IPS-20b (cell line): ENCODE data around the gene CTF1.

ENCODE experiments used
- H3K27ac ChIP-seq: one replicate; pipeline ENCODE4 v1.5.1; 2013; ENCODE audit warnings: low read length
- H3K27me3 ChIP-seq: 2 replicates; pipeline ENCODE4 v1.6.1; 2013; ENCODE audit warnings: mild to moderate bottlenecking, low read length, inconsistent platforms; ENCODE audit not compliant: insufficient read depth
- H3K36me3 ChIP-seq: 2 replicates; pipeline ENCODE4 v1.6.1; 2013; ENCODE audit warnings: low read depth, mild to moderate bottlenecking, inconsistent platforms, low read length, moderate library complexity; ENCODE audit not compliant: insufficient read depth
- H3K4me1 ChIP-seq: 2 replicates; pipeline ENCODE4 v1.6.1; 2013; ENCODE audit warnings: mild to moderate bottlenecking, control low read depth, inconsistent platforms, low read length, moderate library complexity; ENCODE audit not compliant: insufficient read depth
- H3K4me3 ChIP-seq: 2 replicates; pipeline ENCODE4 v1.5.1; 2013; ENCODE audit warnings: mild to moderate bottlenecking, low read length, inconsistent platforms
- H3K9ac ChIP-seq: 2 replicates; pipeline ENCODE4 v1.6.1; 2013; ENCODE audit warnings: low read depth, mild to moderate bottlenecking, inconsistent platforms, low read length, moderate library complexity
- H3K9me3 ChIP-seq: 2 replicates; pipeline ENCODE4 v1.6.1; 2013; ENCODE audit warnings: mild to moderate bottlenecking, low read depth, low read length, inconsistent platforms; ENCODE audit not compliant: insufficient read depth

CTF1 gene

GRCh38 chr16:30944352-30944751 is 47.9 kb downstream of the CTF1 start:
- no peak overlapping the region for H3K9ac ChIP-seq
- no peaks in the 10 kb centered on the region for H3K27me3 ChIP-seq
- no peaks in the 10 kb centered on the region for H3K9me3 ChIP-seq
- H3K4me1 ChIP-seq, result peaks cover 10% of the 10 kb centered on the region; the same call in 1 of the 2 replicates
- H3K36me3 ChIP-seq, result peaks cover 39% of the 10 kb centered on the region
- H3K27ac ChIP-seq, result no peak overlapping the region
- H3K4me3 ChIP-seq, result no peak overlapping the region

DNA sequence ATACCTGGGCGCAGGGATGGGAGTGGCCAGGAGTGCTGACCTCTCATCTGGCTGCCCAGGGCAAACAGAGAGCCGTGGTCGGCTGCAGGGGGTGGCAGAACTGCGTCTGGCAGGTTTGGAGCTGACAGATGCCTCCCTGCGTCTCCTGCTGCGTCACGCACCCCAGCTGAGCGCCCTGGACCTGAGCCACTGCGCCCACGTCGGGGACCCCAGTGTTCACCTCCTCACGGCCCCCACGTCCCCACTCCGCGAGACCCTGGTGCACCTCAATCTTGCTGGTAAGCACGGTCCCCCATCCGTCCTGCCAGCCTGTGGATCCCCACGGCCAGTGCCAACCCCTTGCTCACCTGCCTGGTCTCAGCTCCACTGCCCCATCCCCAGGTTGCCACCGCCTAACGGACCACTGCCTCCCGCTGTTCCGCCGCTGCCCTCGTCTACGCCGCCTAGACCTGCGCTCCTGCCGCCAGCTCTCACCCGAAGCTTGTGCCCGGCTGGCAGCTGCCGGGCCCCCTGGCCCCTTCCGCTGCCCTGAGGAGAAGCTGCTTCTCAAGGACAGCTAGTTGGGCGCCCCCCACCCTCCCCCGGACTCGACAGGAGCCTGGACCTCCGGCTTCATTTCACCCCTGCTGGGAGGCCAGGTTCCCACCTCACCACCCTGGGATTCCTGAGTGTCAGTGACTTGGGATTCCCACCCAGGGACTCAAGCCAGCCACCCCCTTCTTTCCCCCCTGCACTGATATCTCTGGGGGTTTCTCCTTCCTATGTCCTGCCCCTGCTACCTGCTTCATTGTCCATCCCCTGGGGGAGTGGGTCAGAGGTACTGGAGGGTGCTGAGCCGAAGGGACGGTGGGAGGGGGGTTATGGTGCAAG is 50.5 kb downstream of the CTF1 start:
- Histone ChIP-seq H3K27ac (peak overlapping the region; percentile 94), H3K36me3 (peaks cover 33% of the 10 kb centered on the region), H3K4me1 (peaks cover 13% of the 10 kb centered on the region; the same call in 1 of the 2 replicates), H3K27me3 (no peaks in the 10 kb centered on the region), H3K9ac (peak overlapping the region; percentile 90; the same call in 1 of the 2 replicates), H3K9me3 (no peaks in the 10 kb centered on the region), H3K4me3 (peak overlapping the region; percentile 78; the same call in 1 of the 2 replicates)

DNA sequence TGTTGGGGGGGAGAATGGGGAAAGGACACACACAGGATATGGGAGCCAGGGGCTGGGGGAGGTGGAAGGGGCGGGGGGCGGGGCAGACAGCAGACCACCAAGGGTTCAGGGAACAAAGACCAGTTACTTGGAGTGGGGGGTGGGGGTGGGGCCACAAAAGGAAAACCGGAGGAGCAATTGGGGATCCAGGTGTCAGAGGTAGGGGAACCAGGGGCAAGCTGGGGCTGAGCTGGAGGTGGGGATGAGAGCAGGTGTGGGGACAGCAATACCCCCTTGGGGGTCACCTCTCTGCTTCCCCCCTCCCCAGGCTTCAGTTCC is 51.1 kb downstream of the CTF1 start:
- Histone ChIP-seq H3K36me3 (peaks cover 28% of the 10 kb centered on the region), H3K27me3 (no peaks in the 10 kb centered on the region), H3K4me1 (peaks cover 10% of the 10 kb centered on the region; the same call in 1 of the 2 replicates), H3K9ac (peak overlapping the region; percentile 90; the same call in 1 of the 2 replicates), H3K27ac (peak overlapping the region; percentile 94), H3K4me3 (peak overlapping the region; percentile 78; the same call in 1 of the 2 replicates), H3K9me3 (no peaks in the 10 kb centered on the region)

DNA sequence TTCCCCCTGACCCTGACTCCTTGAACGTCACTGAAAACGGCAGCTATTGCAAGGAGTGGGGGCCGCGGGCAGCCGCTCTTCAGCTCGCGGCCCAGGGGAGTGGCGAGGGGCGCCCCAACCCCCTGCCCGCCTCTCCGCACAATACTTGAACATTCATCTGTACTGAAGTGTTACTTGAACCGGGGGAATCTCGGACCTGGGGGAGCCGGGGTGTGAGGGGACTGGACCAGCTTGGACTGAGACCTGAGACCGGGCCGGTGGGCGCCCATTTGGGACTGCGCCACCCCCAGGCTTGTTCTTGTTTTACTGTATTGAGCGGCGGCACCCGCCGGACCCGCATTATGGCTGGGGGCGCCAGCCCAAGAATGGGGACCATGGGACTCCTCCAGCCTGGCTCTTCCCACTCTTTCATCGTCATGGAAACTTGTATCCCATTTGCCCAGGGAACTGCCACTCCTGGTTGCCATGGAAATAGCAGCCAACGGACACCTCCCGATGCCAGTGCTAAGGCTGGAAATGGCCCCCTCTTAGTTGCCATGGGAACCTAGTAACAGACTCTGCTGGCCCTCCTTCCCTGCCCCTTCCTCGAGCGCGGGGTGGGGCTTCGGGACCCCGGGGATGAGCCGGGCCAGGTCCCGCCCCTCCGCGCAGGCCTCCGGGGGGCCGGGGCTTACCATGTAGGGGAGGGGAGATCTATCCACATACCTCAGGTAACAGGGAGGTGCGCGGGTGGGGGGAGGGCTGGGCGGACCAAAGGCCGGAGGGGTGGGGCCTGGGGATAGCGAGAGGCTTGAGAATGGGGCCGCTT is 51.6 kb downstream of the CTF1 start:
- peak overlapping the region; percentile 89 for H3K4me3 ChIP-seq
- peak overlapping the region; percentile 93; the same call in 1 of the 2 replicates for H3K9ac ChIP-seq

GRCh38 chr16:30948667-30949649 is 52.5 kb downstream of the CTF1 start, which contains the start of gene ORAI3:
Gene ORAI3, plus strand, starts transcription at chr16:30949068. Its CDS starts 222 bp downstream, at chr16:30949290.
- no peaks in the 10 kb centered on the region for H3K27me3 ChIP-seq
- H3K9me3 ChIP-seq, result no peaks in the 10 kb centered on the region
- H3K4me1 ChIP-seq, result peaks cover 6% of the 10 kb centered on the region; the same call in 1 of the 2 replicates
- H3K9ac ChIP-seq, result peak within 1 kb of the TSS; percentile 93
- H3K27ac ChIP-seq, result peak within 1 kb of the TSS; percentile 96
- peaks cover 16% of the 10 kb centered on the region for H3K36me3 ChIP-seq
- H3K4me3 ChIP-seq, result peak within 1 kb of the TSS; percentile 89

More for the DNA sequence above, 51.6 kb downstream of the CTF1 start:
- Histone ChIP-seq H3K9me3 (no peaks in the 10 kb centered on the region), H3K27me3 (no peaks in the 10 kb centered on the region), H3K27ac (peak overlapping the region; percentile 26), H3K4me1 (peaks cover 6% of the 10 kb centered on the region; the same call in 1 of the 2 replicates), H3K36me3 (peaks cover 23% of the 10 kb centered on the region)

GRCh38 chr16:30949650-30950515 is 53.5 kb downstream of the CTF1 start:
- H3K4me1 ChIP-seq, result peaks cover 6% of the 10 kb centered on the region; the same call in 1 of the 2 replicates
- H3K9ac ChIP-seq, result peak overlapping the region; percentile 93
- H3K27ac ChIP-seq, result peak overlapping the region; percentile 96

DNA sequence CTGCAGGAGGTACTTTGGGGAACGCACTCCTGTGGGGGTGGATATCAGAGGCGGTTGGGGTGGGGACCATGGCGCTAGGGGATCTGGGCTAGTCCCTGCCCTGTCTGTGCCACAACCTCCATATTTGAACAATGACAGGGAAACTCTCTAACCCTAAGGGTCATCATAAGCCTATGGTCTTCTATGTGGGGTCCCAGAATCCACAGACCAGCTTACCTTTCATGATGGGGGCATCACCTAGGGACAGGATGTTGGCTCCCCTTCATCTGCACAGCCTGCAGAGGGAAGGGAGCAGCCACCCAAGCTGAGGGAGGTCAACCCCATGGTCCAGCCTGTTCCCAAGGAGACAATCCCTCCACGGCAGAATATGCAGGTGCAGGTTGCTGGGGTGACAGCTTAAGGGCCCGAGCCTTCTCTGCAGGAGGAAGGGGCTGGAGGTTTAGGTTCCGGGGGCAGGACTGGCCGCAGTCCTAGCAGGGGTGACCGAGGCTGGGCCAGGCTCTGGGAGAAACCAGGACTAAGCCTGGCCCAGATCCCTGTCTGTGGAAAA is 54.2 kb downstream of the CTF1 start:
- H3K36me3 ChIP-seq, result peaks cover 8% of the 10 kb centered on the region; the same call in 1 of the 2 replicates
- no peaks in the 10 kb centered on the region for H3K9me3 ChIP-seq
- peaks cover 6% of the 10 kb centered on the region; the same call in 1 of the 2 replicates for H3K4me1 ChIP-seq
- no peak overlapping the region for H3K27ac ChIP-seq
- H3K27me3 ChIP-seq, result no peaks in the 10 kb centered on the region
- peak overlapping the region; percentile 89; the same call in 1 of the 2 replicates for H3K4me3 ChIP-seq
- H3K9ac ChIP-seq, result peak overlapping the region; percentile 93; the same call in 1 of the 2 replicates

More at GRCh38 chr16:30949650-30950515, 53.5 kb downstream of the CTF1 start:
- Histone ChIP-seq H3K9me3 (no peaks in the 10 kb centered on the region), H3K36me3 (peaks cover 8% of the 10 kb centered on the region; the same call in 1 of the 2 replicates), H3K4me3 (peak overlapping the region; percentile 89), H3K27me3 (no peaks in the 10 kb centered on the region)

- Histone ChIP-seq H3K36me3 (0 out of 2 replicates have a peak, but pooled peaks cover 3% of the 10 kb centered on the region), H3K4me3 (no peak overlapping the region), H3K4me1 (peaks cover 6% of the 10 kb centered on the region; the same call in 1 of the 2 replicates), H3K27me3 (no peaks in the 10 kb centered on the region), H3K9me3 (no peaks in the 10 kb centered on the region), H3K9ac (no peak overlapping the region), H3K27ac (no peak overlapping the region)
Observed at GRCh38 chr16:30951193-30951592, 54.8 kb downstream of the CTF1 start.

DNA sequence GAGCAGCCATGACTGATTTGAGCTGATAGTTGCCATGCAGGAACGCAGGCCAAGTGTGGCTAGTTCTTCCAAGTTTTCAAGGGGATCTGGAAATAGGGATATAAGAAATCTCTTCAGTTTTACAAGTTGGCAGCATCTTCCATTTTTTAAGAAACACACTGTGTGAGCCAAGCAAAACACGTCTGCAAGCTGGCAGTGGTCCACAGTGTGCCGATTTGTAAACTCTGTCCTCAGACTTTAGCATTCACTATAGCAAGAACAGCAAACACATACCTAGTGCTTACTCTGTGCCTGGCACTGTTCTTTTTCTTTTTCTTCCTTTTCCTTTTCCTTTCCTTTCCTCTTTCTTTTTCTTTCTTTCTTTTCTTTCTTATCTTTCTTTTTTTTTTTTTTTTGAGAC is 55.3 kb downstream of the CTF1 start:
- Histone ChIP-seq H3K4me3 (no peak overlapping the region), H3K9ac (no peak overlapping the region), H3K9me3 (no peaks in the 10 kb centered on the region), H3K36me3 (no peaks in the 10 kb centered on the region), H3K27me3 (no peaks in the 10 kb centered on the region), H3K4me1 (peaks cover 6% of the 10 kb centered on the region; the same call in 1 of the 2 replicates), H3K27ac (no peak overlapping the region)

DNA sequence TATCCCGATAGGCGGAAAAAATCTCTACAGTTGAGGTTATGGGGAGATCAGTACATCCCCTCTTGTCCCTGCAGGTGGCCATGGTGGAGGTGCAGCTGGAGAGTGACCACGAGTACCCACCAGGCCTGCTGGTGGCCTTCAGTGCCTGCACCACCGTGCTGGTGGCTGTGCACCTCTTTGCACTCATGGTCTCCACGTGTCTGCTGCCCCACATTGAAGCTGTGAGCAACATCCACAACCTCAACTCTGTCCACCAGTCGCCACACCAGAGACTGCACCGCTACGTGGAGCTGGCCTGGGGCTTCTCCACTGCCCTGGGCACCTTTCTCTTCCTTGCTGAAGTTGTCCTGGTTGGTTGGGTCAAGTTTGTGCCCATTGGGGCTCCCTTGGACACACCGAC is 56.7 kb downstream of the CTF1 start:
- Histone ChIP-seq H3K27me3 (no peaks in the 10 kb centered on the region), H3K36me3 (no peaks in the 10 kb centered on the region), H3K4me3 (no peak overlapping the region), H3K4me1 (0 out of 2 replicates have a peak, but pooled peaks cover 3% of the 10 kb centered on the region), H3K27ac (no peak overlapping the region), H3K9me3 (no peaks in the 10 kb centered on the region), H3K9ac (no peak overlapping the region)
